H9 (cell line): ENCODE results near the gene MCAM. TPM values are rescaled to one million over a fixed set of nuclear protein-coding genes. Genes with fewer than 3 reads are reported as not detected.

Experiments used
- DNase-seq: peaks from one replicate; pipeline ENCODE4 v3.0.0-alpha.2; 2017
- H2AFZ ChIP-seq: one replicate; pipeline ENCODE4 v1.6.1; 2013; ENCODE audit warnings: mild to moderate bottlenecking, low read length, control low read depth, moderate library complexity
- H2AK5ac ChIP-seq: 2 replicates; pipeline ENCODE4 v1.6.1; 2013; ENCODE audit warnings: low read length, control low read depth, mixed read lengths; ENCODE audit not compliant: insufficient read length
- H2BK120ac ChIP-seq: one replicate; pipeline ENCODE4 v1.6.1; 2013; ENCODE audit warnings: low read depth, mild to moderate bottlenecking, low read length, control low read depth, inconsistent platforms; ENCODE audit not compliant: poor library complexity, severe bottlenecking
- H2BK12ac ChIP-seq: 2 replicates; pipeline ENCODE4 v1.6.1; 2013; ENCODE audit warnings: low read length, control low read depth, mixed read lengths, low read depth; ENCODE audit not compliant: insufficient read length
- H2BK15ac ChIP-seq: 2 replicates; pipeline ENCODE4 v1.6.1; 2013; ENCODE audit warnings: low read depth, low read length, control low read depth
- H2BK20ac ChIP-seq: one replicate; pipeline ENCODE4 v1.6.1; 2013; ENCODE audit warnings: low read depth, mild to moderate bottlenecking, low read length, control low read depth, inconsistent platforms; ENCODE audit not compliant: poor library complexity, severe bottlenecking
- H2BK5ac ChIP-seq: 2 replicates; pipeline ENCODE4 v1.6.1; 2013; ENCODE audit warnings: low read length, control low read depth, mixed read lengths; ENCODE audit not compliant: insufficient read length
- H3K14ac ChIP-seq: 2 replicates; pipeline ENCODE4 v1.6.1; 2013; ENCODE audit warnings: low read length, control low read depth; ENCODE audit not compliant: insufficient read depth
- H3K18ac ChIP-seq: 2 replicates; pipeline ENCODE4 v1.6.1; 2013; ENCODE audit warnings: low read depth, mild to moderate bottlenecking, mixed read lengths, low read length, control low read depth; ENCODE audit not compliant: insufficient read length
- H3K23ac ChIP-seq: 2 replicates; pipeline ENCODE4 v1.6.1; 2013; ENCODE audit warnings: low read length, control low read depth, mixed read lengths, low read depth; ENCODE audit not compliant: insufficient read length
- H3K23me2 ChIP-seq: 2 replicates; pipeline ENCODE4 v1.6.1; 2013; ENCODE audit warnings: low read depth, mild to moderate bottlenecking, mixed read lengths, low read length, control low read depth; ENCODE audit not compliant: insufficient read length, poor library complexity, severe bottlenecking
- H3K27ac ChIP-seq: 2 replicates; pipeline ENCODE4 v1.5.1; 2013; ENCODE audit warnings: low read length, control low read depth, mixed read lengths, low read depth; ENCODE audit not compliant: insufficient read length
- H3K27me3 ChIP-seq: 2 replicates; pipeline ENCODE4 v1.6.1; 2013; ENCODE audit warnings: low read length, control low read depth, inconsistent platforms; ENCODE audit not compliant: insufficient read depth
- H3K4ac ChIP-seq: 2 replicates; pipeline ENCODE4 v1.6.1; 2013; ENCODE audit warnings: low read depth, mild to moderate bottlenecking, control low read depth, inconsistent platforms, low read length, moderate library complexity
- H3K4me1 ChIP-seq: 2 replicates; pipeline ENCODE4 v1.6.1; 2013; ENCODE audit warnings: low read length, control low read depth, inconsistent platforms; ENCODE audit not compliant: insufficient read depth
- H3K4me2 ChIP-seq: 2 replicates; pipeline ENCODE4 v1.6.1; 2013; ENCODE audit warnings: low read length, control low read depth, mixed read lengths; ENCODE audit not compliant: insufficient read length, insufficient read depth
- H3K56ac ChIP-seq: 2 replicates; pipeline ENCODE4 v1.6.1; 2013; ENCODE audit warnings: low read depth, mild to moderate bottlenecking, mixed read lengths, low read length, control low read depth; ENCODE audit not compliant: insufficient read length
- H3K79me1 ChIP-seq: 2 replicates; pipeline ENCODE4 v1.6.1; 2013; ENCODE audit warnings: low read depth, mild to moderate bottlenecking, moderate library complexity, low read length, control low read depth, inconsistent platforms; ENCODE audit not compliant: insufficient read depth, poor library complexity, severe bottlenecking
- H3K79me2 ChIP-seq: 2 replicates; pipeline ENCODE4 v1.6.1; 2013; ENCODE audit warnings: low read length, control low read depth, inconsistent platforms; ENCODE audit not compliant: insufficient read depth
- H3K9ac ChIP-seq: 2 replicates; pipeline ENCODE4 v1.6.1; 2013; ENCODE audit warnings: low read length, control low read depth, mixed read lengths; ENCODE audit not compliant: insufficient read length; ENCODE audit errors: extremely low read depth
- H3K9me3 ChIP-seq: one replicate; pipeline ENCODE4 v1.6.1; 2013; ENCODE audit warnings: low read depth, low read length, inconsistent platforms; ENCODE audit not compliant: control insufficient read depth
- H3T11ph ChIP-seq: one replicate; pipeline ENCODE4 v1.6.1; 2013; ENCODE audit warnings: mild to moderate bottlenecking, low read length, control low read depth, inconsistent platforms
- H4K20me1 ChIP-seq: one replicate; pipeline ENCODE4 v1.6.1; 2013; ENCODE audit not compliant: control insufficient read depth, insufficient read length, insufficient read depth
- H4K5ac ChIP-seq: 2 replicates; pipeline ENCODE4 v1.6.1; 2013; ENCODE audit warnings: low read depth, mild to moderate bottlenecking, mixed read lengths, low read length, control low read depth; ENCODE audit not compliant: insufficient read length
- H4K8ac ChIP-seq: replicated peaks from 2 replicates; pipeline ENCODE4 v1.6.1; 2013; ENCODE audit warnings: low read length, control low read depth, mixed read lengths, low read depth; ENCODE audit not compliant: insufficient read length
- H4K91ac ChIP-seq: 2 replicates; pipeline ENCODE4 v1.6.1; 2013; ENCODE audit warnings: low read depth, mild to moderate bottlenecking, moderate library complexity, mixed read lengths, low read length, control low read depth; ENCODE audit not compliant: insufficient read length
- H3K27ac Mint-ChIP-seq, 3 experiments: 2 replicates in 2 of 3; 3 replicates in 1 of 3; pipeline ENCODE4 v1.8.0; 2020 to 2021; ENCODE audit warnings: mixed read lengths in 3 of 3, mild to moderate bottlenecking in 1 of 3, moderate library complexity in 1 of 3
- H3K27me3 Mint-ChIP-seq: 2 replicates; pipeline ENCODE4 v1.8.0; 2021; ENCODE audit warnings: low read depth, mild to moderate bottlenecking, moderate library complexity, mixed read lengths
- H3K36me3 Mint-ChIP-seq, 3 experiments: 2 replicates in 2 of 3; 3 replicates in 1 of 3; pipeline ENCODE4 v1.8.0; 2020 to 2021; ENCODE audit warnings: low read depth in 3 of 3, mixed read lengths in 3 of 3; ENCODE audit not compliant: insufficient read depth in 1 of 3
- H3K4me1 Mint-ChIP-seq, 2 experiments: 2 replicates each; pipeline ENCODE4 v1.8.0; 2020; ENCODE audit warnings: mixed read lengths in 2 of 2
- H3K4me3 Mint-ChIP-seq, 2 experiments: 2 replicates in 1 of 2; 3 replicates in 1 of 2; pipeline ENCODE4 v1.8.0; 2020 to 2021; ENCODE audit warnings: mild to moderate bottlenecking in 2 of 2, mixed read lengths in 2 of 2, moderate library complexity in 1 of 2
- H3K9me3 Mint-ChIP-seq, 2 experiments: 2 replicates in 1 of 2; 3 replicates in 1 of 2; pipeline ENCODE4 v1.8.0; 2020; ENCODE audit warnings: mild to moderate bottlenecking in 2 of 2, mixed read lengths in 2 of 2, moderate library complexity in 1 of 2
- CTCF ChIP-seq: fragments of 200-600 bp; sonication (generic); conservative IDR thresholded peaks from 3 replicates; pipeline ENCODE4 v1.8.0; 2021; ENCODE audit warnings: antibody characterized with exemption, mild to moderate bottlenecking
- WGBS: extraction: QIAGEN DNeasy Blood & Tissue Kit; methylation state at CpG from one replicate; pipeline ENCODE4 v1.1.7; 2013; ENCODE audit warnings: missing lambda C conversion rate, low lambda C conversion rate, mixed read lengths; ENCODE audit not compliant: insufficient read length; ENCODE audit errors: extremely low coverage; 5-methylcytosine and 5-hydroxymethylcytosine counted together
- total RNA-seq: library from RNA; stranded (reverse); gene quantifications from 2 replicates; pipeline ENCODE4 v1.2.1, GENCODE V29; 2021

Gene MCAM
- total RNA-seq, 1 experiment from 2014 or later: 21.5 TPM

GRCh38 chr11:119343726-119344125, 26.8 kb upstream of the MCAM start:
- Mint-ChIP-seq H3K27ac (no peak overlapping the region; a peak in 1 of 7 replicates), H3K27me3 (peaks cover 86% of the 10 kb centered on the region), H3K9me3 (no peaks in the 10 kb centered on the region; a peak in 1 of 5 replicates), H3K36me3 (no peaks in the 10 kb centered on the region; a peak in 1 of 7 replicates), H3K4me3 (no peak overlapping the region), H3K4me1 (peaks cover 13 to 30% of the 10 kb centered on the region in 2 experiments)
- no peak overlapping the region for H3K9ac ChIP-seq
- no peak overlapping the region for H2BK15ac ChIP-seq
- no peak overlapping the region for H4K91ac ChIP-seq
- no peak overlapping the region for H4K8ac ChIP-seq
- H3K14ac ChIP-seq: no peak overlapping the region
- DNase-seq: no peak
- WGBS: no CpG with 5 or more reads among the region's 7 CpGs
- H3K23me2 ChIP-seq: peaks cover 16% of the 10 kb centered on the region
- H3K27ac ChIP-seq: no peak overlapping the region
- H3K4ac ChIP-seq: no peak overlapping the region
- H3K18ac ChIP-seq: no peak overlapping the region
- H3K56ac ChIP-seq: no peak overlapping the region
- H3K9me3 ChIP-seq: no peaks in the 10 kb centered on the region
- no peaks in the 10 kb centered on the region for H4K20me1 ChIP-seq
- H3K4me1 ChIP-seq: no peaks in the 10 kb centered on the region; the same call in 1 of the 2 replicates
- no peak overlapping the region for H3K23ac ChIP-seq
- no peak overlapping the region for H3K4me2 ChIP-seq
- H3K79me2 ChIP-seq: no peaks in the 10 kb centered on the region
- no peak overlapping the region for H2BK20ac ChIP-seq
- no peaks in the 10 kb centered on the region for H3K79me1 ChIP-seq
- no peak overlapping the region for H2AK5ac ChIP-seq
- H2AFZ ChIP-seq: no peak overlapping the region
- no peak overlapping the region for H2BK12ac ChIP-seq
- no peak overlapping the region for H3T11ph ChIP-seq
- no peak overlapping the region for H2BK120ac ChIP-seq
- peaks cover 16% of the 10 kb centered on the region for H3K27me3 ChIP-seq
- H4K5ac ChIP-seq: no peak overlapping the region
- H2BK5ac ChIP-seq: no peak overlapping the region
- no peak for TF ChIP-seq CTCF
